GM21737 (cell line): ENCODE data around the gene AS3MT.
"Not testable (repeated sequence)": the region's sequence is repeated elsewhere in the genome, so short reads cannot be mapped to it uniquely, and the experiment has no call there.

Experiments
- ATAC-seq: cut with Tn5 transposase; IDR thresholded peaks from one replicate; pipeline ENCODE4 v1.9.1; 2021; ENCODE audit warnings: mild to moderate bottlenecking, moderate library complexity; ENCODE audit not compliant: unreplicated experiment

AS3MT gene

DNA sequence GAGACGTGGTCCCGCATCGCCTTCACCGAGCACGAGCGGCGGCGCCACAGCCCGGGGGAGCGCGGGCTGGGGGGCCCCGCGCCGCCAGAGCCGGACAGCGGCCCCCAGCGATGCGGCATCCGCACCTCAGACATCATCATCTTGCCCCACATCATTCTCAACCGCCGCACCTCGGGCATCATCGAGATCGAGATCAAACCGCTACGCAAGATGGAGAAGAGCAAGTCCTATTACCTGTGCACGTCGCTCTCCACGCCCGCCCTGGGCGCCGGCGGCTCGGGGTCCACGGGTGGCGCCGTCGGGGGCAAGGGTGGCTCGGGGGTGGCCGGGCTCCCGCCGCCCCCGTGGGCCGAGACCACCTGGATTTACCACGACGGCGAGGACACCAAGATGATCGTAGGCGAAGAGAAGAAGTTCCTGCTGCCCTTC lies 49.6 kb downstream of the AS3MT start:
- ATAC-seq, result peak; percentile 1

DNA sequence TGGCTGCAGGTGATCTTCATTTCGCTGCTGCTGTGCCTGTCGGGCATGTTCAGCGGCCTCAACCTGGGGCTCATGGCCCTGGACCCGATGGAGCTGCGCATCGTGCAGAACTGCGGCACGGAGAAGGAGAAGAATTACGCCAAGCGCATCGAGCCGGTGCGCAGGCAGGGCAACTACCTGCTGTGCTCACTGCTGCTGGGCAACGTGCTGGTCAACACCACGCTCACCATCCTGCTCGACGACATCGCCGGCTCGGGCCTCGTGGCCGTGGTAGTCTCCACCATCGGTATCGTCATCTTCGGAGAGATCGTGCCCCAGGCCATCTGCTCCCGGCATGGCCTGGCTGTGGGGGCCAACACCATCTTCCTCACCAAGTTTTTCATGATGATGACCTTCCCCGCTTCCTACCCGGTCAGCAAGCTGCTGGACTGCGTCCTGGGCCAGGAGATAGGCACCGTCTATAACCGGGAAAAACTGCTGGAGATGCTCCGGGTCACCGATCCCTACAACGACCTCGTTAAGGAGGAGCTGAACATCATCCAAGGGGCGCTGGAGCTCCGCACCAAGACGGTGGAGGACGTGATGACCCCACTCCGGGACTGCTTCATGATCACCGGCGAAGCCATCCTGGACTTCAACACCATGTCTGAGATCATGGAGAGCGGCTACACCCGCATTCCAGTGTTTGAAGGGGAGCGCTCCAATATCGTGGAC lies 50.1 kb downstream of the AS3MT start:
- no peak for ATAC-seq

DNA sequence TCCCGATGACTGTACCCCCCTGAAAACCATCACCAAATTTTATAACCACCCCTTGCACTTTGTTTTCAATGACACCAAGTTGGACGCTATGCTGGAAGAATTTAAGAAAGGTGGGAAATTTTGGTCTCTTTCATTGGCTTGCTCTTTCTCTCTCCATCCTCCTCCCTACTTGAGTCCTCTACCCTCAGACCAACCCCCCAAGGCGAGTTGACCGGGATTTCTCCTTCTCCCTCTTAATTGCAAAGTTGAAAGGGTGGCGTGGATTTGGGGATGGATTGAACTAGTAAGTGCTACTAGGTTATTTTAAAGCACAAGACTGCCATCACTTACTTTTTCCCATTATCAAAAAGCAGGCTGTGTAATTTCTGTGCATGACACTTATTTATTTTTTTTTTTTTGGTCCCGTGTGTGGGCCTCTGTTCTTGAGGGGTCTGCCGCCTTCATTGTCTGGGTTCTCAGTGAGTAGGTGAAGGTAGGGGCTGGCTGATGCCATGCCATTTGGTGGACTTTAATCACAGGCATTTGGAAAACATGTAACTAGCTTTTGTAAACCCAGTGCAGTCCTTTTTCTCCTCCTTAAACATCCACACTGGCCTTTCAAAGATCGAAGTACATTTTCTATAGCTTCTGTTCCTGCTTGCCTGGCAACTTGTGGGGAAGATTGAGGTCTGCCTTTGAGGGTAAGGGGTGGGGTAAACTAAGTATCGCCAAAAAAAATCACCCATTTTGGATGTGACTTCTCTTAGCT lies 50.9 kb downstream of the AS3MT start:
- no peak for ATAC-seq

DNA sequence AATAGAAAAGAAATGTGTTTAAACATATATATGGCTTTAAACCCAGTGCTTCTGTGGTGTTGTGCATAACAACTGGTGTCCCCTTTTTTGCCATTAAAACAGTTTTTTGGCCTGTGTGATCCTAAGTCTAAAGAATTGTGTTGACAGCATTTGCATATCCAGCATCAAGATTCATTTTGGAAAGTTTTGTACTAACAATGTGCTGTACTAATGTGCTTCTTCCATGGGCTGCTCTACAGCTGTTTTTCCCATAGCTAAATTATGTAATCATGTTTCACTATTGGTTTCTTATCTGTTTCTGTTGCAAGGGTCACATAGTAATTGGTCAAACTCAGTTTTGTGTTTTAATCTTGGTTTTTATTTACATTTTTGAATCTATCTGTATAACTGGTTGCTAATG lies 54.3 kb downstream of the AS3MT start:
- ATAC-seq, result no peak

DNA sequence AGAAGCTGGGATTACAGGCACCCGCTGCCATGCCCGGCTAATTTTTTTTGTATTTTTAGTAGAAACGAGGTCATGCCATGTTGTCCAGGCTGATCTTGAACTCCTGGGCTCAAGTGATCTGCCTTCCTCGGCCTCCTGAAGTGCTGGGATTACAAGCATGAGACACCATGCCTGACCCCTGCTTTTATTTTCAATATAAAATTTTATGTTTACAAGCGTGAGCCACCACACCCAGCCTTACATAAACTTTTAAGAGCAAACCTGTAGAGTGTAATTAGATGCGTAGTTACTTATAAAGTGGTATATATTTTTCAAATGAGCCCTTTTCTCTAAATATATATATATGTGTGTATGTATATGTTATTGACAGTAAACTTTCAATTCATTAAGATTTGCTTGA lies 57.6 kb downstream of the AS3MT start:
- ATAC-seq, result no peak

DNA sequence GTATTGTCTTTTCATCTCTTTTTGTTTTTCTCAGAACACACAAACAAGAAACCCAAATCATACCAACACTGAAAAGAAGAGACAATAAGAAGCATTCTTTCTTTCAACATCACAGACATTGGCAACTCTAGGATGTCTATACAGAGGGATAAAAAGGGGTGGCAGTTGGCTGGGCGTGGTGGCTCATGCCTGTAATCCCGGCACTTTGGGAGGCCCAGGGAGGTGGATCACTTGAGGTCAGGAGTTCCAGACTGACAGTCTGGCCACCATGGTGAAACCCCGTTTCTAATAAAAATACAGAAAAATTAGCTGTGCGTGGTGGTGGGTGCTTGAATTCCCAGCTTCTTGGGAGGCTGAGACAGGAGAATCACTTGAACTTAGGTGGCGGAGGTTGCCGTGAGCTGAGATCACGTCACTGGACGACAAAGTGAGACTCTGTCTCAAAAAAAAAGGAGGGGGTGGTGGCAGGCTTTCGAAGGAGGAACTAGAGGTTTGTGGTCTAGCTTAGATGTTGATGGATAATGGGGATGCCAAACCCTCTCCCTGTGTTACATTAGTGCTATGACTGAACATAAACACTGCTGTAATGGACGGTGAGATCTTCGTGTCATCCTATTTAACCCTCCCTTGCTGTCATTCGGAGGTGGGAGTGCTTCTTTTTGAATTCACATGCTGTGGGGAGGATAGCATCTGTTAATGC lies 58.2 kb downstream of the AS3MT start:
- ATAC-seq, result no peak

DNA sequence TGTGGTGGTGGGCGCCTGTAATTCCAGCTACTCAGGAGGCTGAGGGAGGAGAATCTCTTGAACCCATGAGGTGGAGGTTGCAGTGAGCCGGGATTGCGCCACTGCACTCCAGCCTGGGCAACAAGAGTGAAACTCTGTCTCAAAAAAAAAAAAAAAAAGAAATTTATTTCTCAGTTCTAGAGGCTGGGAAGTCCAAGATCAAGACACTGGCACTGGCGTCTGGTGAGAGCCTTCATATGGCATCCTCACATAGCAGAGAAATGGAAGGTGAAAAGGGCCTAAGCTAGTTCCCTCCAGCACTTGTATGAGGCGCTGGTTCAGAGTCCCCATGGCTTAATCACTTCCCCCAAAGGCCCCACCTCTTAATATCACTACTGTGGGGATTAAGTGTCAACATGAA lies 59.2 kb downstream of the AS3MT start:
- not testable (repeated sequence) for ATAC-seq

DNA sequence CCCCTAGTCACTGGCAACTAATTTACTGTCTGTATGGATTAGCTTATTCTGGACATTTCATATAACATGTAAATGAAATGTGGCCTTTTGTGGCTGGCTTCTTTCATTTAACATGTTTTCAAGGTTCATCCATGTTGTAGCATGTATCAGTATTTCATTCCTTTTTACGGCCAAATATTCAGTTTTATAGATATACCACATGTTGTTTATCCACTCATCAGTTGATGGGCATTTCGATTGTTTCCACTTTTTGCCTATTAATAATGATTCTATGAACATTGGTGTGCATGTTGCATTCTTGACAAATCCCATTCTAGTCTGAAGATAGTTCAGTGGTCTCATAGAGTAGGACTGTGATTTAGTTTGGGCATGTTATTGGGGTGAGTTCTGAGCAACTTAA lies 61.5 kb downstream of the AS3MT start:
- no peak for ATAC-seq

DNA sequence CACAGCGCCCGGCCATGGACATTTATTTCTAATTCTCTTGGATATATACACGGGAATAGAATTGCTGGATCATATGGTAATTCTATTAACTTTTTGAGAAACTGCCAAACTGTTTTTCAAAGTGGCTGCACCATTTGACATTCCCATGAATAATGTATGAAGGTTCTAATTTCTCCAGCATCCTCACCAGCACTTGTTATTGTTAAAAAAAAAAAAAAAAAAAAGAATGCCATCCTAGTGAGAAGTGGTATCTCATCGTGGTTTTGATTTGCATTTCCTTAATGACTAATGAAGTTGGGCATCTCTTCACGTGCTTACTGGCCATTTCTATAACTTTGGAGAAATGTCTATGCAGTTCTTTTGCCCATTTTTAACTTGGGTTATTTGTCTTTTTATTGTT lies 62.4 kb downstream of the AS3MT start:
- ATAC-seq, result no peak

DNA sequence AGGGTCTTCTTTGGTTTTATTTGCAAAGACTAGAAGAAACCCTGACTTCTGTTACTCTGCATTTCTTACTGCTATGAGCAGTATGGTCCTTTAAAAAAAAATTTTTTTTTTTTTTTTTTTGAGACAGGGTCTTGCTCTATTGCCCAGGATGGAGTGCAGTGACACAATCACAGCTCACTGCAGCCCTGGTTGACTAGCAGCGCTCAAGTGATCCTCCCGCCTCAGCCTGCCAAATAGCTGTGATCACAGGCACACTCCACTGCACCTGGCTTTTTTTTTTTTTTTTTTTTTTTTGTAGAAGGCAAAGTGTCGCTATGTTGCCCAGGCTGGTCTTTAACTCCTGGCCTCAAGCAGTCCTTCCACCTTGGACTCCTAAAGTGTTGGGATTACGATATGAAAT lies 66.2 kb downstream of the AS3MT start:
- no peak for ATAC-seq

DNA sequence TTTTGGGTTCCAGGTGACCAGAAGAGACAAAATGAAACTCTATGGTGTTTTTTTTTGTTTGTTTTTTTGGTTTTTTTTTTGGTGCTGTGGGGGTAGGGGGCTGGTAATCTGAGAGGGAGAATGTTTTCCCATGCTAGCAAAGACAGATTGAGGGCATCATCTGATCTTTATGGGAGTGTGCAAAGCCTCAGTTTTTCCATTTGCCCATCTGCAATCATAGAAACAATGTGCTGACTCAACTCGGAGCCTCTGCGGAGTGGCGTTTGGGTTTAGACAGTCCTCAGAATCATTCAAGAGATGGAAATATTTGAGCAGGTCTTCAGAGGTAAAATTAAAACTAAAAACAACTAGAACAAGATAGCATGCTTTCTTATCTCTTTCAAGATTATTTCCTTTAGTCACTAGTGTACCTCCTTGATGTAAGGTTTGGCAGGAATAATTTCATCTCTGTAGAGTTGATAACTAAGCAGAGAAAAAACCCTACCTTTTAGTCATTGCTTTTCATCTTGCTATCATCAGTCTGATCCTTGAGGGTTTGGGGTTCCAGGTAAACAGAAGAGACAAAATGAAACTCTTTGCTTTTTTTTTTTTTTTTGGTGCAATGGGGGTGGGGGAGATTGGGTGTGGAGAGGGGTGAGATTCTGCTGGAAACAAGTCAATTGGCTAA lies 66.8 kb downstream of the AS3MT start:
- ATAC-seq, result no peak

DNA sequence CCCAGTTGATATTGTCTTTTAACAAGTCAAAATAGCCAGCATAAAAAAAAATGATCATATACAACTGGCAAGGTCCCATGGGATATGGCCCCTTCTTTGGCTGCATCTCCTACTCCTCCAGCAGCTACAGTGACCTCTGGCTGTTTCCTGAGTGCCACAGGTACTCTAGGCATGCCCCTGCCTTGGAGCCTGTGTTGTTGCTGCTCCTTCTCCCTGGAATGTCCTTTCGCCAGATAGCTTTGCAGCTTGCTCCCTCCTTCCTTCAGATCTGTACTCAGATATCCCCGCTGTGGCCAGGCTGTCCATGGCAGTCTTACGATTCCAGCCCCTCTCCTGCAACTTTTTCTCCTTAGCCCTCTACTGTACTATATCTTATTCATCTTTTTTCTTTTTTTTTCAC lies 72.1 kb downstream of the AS3MT start:
- ATAC-seq, result no peak

DNA sequence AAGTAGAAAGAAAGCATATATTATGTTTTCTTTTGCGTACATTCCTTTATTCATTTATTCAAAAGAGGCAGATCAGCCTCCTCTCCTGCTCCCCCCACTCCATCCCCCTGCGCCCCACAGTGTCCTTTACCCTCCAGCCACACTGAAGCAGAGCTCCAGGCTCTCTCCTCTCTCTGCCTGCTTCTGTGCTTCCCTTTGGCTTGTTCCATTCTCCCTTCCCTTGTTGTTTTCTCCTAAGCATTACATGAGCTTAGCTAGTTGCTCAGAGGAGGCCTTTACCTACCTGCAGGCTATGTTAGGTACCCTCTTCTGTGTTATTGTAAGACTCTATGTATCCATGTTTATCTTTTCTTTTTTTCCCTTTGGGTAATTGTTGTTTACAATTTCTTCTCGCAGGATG lies 76.2 kb downstream of the AS3MT start:
- no peak for ATAC-seq

DNA sequence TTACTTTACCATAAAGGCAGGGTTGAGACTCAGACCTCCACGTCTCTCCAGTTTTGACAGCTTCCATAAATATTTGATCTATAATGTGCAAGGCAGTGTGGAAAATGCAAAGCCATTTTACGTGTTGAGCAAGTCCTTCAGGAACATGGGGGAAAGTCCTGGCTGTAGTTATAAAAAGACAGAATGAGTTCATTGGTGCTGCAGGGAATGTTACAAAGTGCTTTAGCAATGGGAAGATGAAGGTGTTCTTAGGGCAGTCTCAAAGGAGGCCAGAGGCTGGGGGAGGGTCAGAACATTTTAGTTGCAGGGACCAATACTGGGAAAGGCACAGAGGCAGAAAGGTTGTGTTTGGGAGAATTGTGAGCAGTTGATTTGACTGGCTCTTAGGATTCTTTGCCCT lies 76.7 kb downstream of the AS3MT start:
- no peak for ATAC-seq

DNA sequence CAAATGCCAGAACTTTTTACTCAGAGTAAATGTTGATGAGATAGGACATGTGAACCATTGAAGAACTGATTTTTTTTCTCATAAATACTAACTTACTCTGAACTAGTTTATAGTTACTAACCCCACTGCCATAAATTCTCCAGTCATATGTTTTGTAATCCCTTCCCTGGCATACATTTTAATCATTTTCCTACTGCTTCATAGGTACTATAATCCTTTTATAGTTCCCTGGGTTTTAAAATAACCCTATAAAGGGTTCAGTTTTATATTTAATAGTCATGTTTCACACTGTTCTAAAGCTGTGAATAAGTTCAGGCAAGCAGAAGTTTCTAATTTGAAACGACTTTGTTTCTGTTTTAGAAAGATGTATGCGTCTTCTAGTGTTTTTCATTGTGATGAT lies 77.7 kb downstream of the AS3MT start:
- ATAC-seq, result no peak

DNA sequence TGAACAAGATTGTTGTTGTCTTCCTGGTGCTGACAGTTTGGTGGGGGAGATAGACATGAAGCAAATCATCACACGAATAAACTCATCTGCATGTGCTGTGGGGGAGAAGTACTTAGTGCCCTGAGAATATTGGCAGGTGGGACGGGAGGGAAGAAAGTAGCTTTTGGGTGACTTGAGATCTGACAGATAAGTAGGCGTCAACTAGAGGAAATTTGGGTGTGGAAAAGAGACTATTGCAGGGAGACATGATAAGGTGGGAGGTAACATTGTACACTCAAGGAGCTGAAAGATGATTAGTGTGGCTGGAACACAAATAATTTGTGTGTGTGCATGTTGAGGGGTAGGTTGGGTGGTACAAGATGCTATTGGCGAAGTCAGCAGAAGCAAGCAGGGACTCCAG lies 78.9 kb downstream of the AS3MT start:
- no peak for ATAC-seq

DNA sequence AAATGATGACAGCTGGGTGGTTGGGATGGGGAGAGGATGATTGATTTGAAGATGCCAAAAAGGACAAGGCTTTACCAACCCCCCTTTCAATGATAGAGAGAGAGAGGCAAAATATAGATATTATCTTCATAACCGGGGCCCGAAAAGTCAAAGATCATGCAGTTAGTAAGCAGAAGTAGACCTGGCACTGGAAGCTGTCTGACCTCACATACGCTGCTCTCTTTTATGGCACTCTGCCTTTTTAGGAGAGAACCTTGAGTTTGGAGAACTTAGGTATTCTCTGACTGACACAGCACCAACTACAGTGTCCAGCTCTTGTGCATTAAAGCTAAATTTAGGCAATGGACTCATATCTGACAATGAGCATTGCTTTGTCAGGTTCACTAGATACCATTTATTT lies 79.5 kb downstream of the AS3MT start:
- no peak for ATAC-seq

DNA sequence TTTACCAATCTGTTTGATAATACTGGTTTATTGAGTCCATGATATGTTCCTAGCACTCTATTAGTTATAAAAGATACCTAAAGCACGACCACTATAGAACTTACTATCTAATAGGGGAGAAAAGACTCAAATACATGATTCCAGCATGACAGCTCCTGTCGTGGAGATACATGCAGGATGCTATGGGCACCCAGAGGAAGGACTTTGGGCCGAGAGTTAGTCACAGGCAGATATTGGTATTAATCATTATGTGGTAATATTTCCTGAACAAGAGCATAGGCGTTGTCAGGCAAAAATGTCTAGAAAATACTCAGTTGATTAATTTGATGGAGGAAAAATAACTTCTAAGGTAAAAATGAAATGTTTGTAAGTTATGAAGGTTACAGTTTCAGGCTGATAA lies 80.6 kb downstream of the AS3MT start:
- no peak for ATAC-seq

DNA sequence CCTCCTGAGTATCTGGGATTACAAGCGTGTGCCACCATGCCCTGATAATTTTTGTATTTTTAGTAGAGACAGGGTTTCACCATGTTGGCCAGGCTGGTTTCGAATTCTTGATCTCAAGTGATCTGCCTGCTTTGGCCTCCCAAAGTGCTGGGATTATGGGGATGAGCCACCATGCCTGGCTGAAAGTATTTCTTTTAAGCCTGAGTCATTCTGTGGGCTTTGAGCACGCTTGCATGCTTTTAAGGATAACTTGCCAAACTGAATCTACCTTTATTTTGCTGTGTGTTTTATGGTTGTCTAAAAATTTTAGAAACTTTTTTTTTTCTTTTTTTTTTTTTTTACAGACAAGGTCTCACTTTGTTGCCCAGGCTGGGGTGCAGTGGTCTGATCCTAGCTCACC lies 82.0 kb downstream of the AS3MT start:
- ATAC-seq, result no peak
